GM23338 (cell line): ENCODE data around the gene ENPP1. TPM values are rescaled to one million over a fixed set of nuclear protein-coding genes. Genes with fewer than 3 reads are reported as not detected.

Experiments used
- ATAC-seq: fragments of 200-7000 bp; cut with Tn5 transposase; 3 replicates; pipeline ENCODE4 v1.9.1; 2020
- DNase-seq: peaks from one replicate; pipeline ENCODE4 v3.0.0-alpha.2; 2015; ENCODE audit warnings: low spot score
- H2AFZ ChIP-seq: fragments of 200-600 bp; sonication (generic); 2 replicates; pipeline ENCODE4 v1.8.0; 2016; ENCODE audit warnings: antibody characterized with exemption, mild to moderate bottlenecking, moderate library complexity
- H3F3A ChIP-seq: fragments of 200-600 bp; sonication (generic); replicated peaks from 2 replicates; pipeline ENCODE4 v1.8.0; 2017; ENCODE audit warnings: antibody characterized with exemption, mixed run types, low read depth
- H3K27ac ChIP-seq: fragments of 200-600 bp; sonication (generic); 2 replicates; pipeline ENCODE4 v1.6.1; 2016; ENCODE audit warnings: low read depth
- H3K27me3 ChIP-seq: fragments of 200-600 bp; sonication (generic); 2 replicates; pipeline ENCODE4 v1.8.0; 2016; ENCODE audit warnings: mild to moderate bottlenecking, mixed run types, moderate library complexity; ENCODE audit not compliant: insufficient read depth
- H3K36me3 ChIP-seq: fragments of 200-600 bp; sonication (generic); 2 replicates; pipeline ENCODE4 v1.8.0; 2016; ENCODE audit warnings: mild to moderate bottlenecking; ENCODE audit not compliant: insufficient read depth
- H3K4me1 ChIP-seq: fragments of 200-600 bp; sonication (generic); 2 replicates; pipeline ENCODE4 v1.8.0; 2016; ENCODE audit warnings: mild to moderate bottlenecking, moderate library complexity; ENCODE audit not compliant: insufficient read depth
- H3K4me2 ChIP-seq: fragments of 200-600 bp; sonication (generic); 2 replicates; pipeline ENCODE4 v1.7.1; 2017; ENCODE audit warnings: mixed run types
- H3K4me3 ChIP-seq: fragments of 200-600 bp; sonication (generic); 2 replicates; pipeline ENCODE4 v1.6.1; 2016; ENCODE audit warnings: mixed run types
- H3K79me2 ChIP-seq: fragments of 200-600 bp; sonication (generic); replicated peaks from 2 replicates; pipeline ENCODE4 v1.8.0; 2017; ENCODE audit warnings: mild to moderate bottlenecking; ENCODE audit not compliant: insufficient read depth
- H3K9me2 ChIP-seq: fragments of 200-600 bp; sonication (generic); 2 replicates; pipeline ENCODE4 v1.8.0; 2017; ENCODE audit not compliant: insufficient read depth
- H4K20me1 ChIP-seq: fragments of 200-600 bp; sonication (generic); replicated peaks from 2 replicates; pipeline ENCODE4 v1.8.0; 2017; ENCODE audit warnings: mild to moderate bottlenecking; ENCODE audit not compliant: insufficient read depth
- H3K27ac Mint-ChIP-seq: 2 replicates; pipeline ENCODE4 v1.8.0; 2020; ENCODE audit warnings: inconsistent platforms, mild to moderate bottlenecking, moderate library complexity, mixed read lengths
- H3K27me3 Mint-ChIP-seq: 3 replicates; pipeline ENCODE4 v1.8.0; 2022; ENCODE audit warnings: low read depth, mild to moderate bottlenecking, moderate library complexity, mixed read lengths, inconsistent platforms; ENCODE audit not compliant: insufficient read depth, poor library complexity
- H3K36me3 Mint-ChIP-seq: 3 replicates; pipeline ENCODE4 v1.8.0; 2021; ENCODE audit warnings: low read depth, mild to moderate bottlenecking, inconsistent platforms, moderate library complexity, mixed read lengths
- H3K4me1 Mint-ChIP-seq: 3 replicates; pipeline ENCODE4 v1.8.0; 2020; ENCODE audit warnings: mild to moderate bottlenecking, inconsistent platforms, mixed read lengths
- H3K4me3 Mint-ChIP-seq: 3 replicates; pipeline ENCODE4 v1.8.0; 2021; ENCODE audit warnings: moderate library complexity, mild to moderate bottlenecking, inconsistent platforms, mixed read lengths
- H3K9me3 Mint-ChIP-seq: 3 replicates; pipeline ENCODE4 v1.8.0; 2020; ENCODE audit warnings: moderate library complexity, mild to moderate bottlenecking, inconsistent platforms, mixed read lengths
- CREB1 ChIP-seq: fragments of 250-450 bp; sonication (Bioruptor Pico); IDR thresholded peaks from 2 replicates; pipeline ENCODE4 v1.5.0; 2020; ENCODE audit warnings: low read depth, mild to moderate bottlenecking, moderate library complexity
- EZH2phosphoT487 ChIP-seq: fragments of 200-600 bp; sonication (generic); IDR thresholded peaks from one replicate; pipeline ENCODE4 v1.8.1; 2018; ENCODE audit warnings: antibody characterized with exemption; ENCODE audit not compliant: unreplicated experiment
- JUNB ChIP-seq: IDR thresholded peaks from one replicate; pipeline ENCODE4 v1.6.1; 2016; ENCODE audit warnings: antibody characterized with exemption; ENCODE audit not compliant: unreplicated experiment
- NANOG ChIP-seq: IDR thresholded peaks from 2 replicates; pipeline ENCODE4 v1.6.1; 2016; ENCODE audit warnings: antibody characterized with exemption, borderline replicate concordance
- POLR2AphosphoS5 ChIP-seq: IDR thresholded peaks from 2 replicates; pipeline ENCODE4 v1.6.1; 2016; ENCODE audit warnings: antibody characterized with exemption, low read depth
- ZNF114 ChIP-seq: fragments of 250-450 bp; sonication (Bioruptor Pico); IDR thresholded peaks from 2 replicates; pipeline ENCODE4 v1.5.0; 2020; ENCODE audit warnings: mild to moderate bottlenecking, moderate library complexity
- polyA plus RNA-seq: library from polyadenylated mRNA; unstranded; fragments of >200 nt; fragmentation: Nextera tagmentation; extraction: Ambion mirVana; gene quantifications from 2 replicates; pipeline ENCODE4 v1.2.1, GENCODE V29; 2016
- total RNA-seq: library from RNA; depleted of rRNA; stranded (reverse); fragments of >200 nt; shearing (Covaris generic); gene quantifications from 2 replicates; pipeline ENCODE4 v1.2.3, GENCODE V29; 2014
- TF ChIP-seq, protein P1 (sequence below): fragments of 250-450 bp; sonication (Bioruptor Pico); IDR thresholded peaks from 2 replicates; pipeline ENCODE4 v1.5.0; 2020; ENCODE audit warnings: mild to moderate bottlenecking, moderate library complexity
- TF ChIP-seq, protein P2 (sequence below), 2 experiments: fragments of 200-600 bp in 1 of 2; sonication (generic) in 1 of 2; conservative IDR thresholded peaks; 2 replicates each; pipeline versions ENCODE4 v1.5.1 to v1.6.1; 2016 to 2017; ENCODE audit warnings: antibody characterized with exemption in 2 of 2, low read depth in 2 of 2, mild to moderate bottlenecking in 2 of 2, moderate library complexity in 1 of 2

ENPP1 gene
- total and polyA plus RNA-seq, 2 experiments from 2014 or later: 17.3 to 46.9 TPM

DNA sequence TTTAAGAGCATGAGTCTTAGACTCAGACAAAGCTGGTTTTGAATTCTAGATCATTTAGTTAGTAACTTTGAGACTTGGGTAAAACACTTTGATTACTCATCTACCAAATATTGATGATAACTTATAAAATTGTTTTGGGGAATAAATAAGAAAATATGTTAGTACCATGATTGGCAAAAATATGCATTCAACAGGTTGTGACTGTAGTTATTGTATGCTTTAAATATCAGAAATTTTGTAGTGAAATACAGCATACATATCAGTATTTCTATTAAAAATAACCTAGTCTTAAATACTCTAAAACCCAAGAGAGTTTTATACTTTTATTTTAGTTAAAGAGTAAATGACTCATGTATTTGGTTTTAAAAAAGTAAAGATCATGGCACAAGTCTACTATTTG, 68.7 kb downstream of the ENPP1 start:
- ATAC-seq (no peak), DNase-seq (no peak)
- H3K9me2 ChIP-seq: no peaks in the 10 kb centered on the region
- no peaks in the 10 kb centered on the region for H3K27me3 Mint-ChIP-seq
- H3K4me3 Mint-ChIP-seq: no peak overlapping the region
- no peaks in the 10 kb centered on the region for H3K4me1 ChIP-seq
- H3K27ac ChIP-seq: no peak overlapping the region
- H3K9me3 Mint-ChIP-seq: no peaks in the 10 kb centered on the region
- H3K4me3 ChIP-seq: no peak overlapping the region
- H3K27ac Mint-ChIP-seq: no peak overlapping the region
- no peaks in the 10 kb centered on the region for H3F3A ChIP-seq
- H3K27me3 ChIP-seq: no peaks in the 10 kb centered on the region
- H2AFZ ChIP-seq: no peak overlapping the region
- H3K4me2 ChIP-seq: no peak overlapping the region
- no peaks in the 10 kb centered on the region for H4K20me1 ChIP-seq
- TF ChIP-seq EZH2phosphoT487 (no peak), POLR2AphosphoS5 (no peak), CREB1 (CRISPR knock-in tag) (no peak)
- TF ChIP-seq, protein P1, sequence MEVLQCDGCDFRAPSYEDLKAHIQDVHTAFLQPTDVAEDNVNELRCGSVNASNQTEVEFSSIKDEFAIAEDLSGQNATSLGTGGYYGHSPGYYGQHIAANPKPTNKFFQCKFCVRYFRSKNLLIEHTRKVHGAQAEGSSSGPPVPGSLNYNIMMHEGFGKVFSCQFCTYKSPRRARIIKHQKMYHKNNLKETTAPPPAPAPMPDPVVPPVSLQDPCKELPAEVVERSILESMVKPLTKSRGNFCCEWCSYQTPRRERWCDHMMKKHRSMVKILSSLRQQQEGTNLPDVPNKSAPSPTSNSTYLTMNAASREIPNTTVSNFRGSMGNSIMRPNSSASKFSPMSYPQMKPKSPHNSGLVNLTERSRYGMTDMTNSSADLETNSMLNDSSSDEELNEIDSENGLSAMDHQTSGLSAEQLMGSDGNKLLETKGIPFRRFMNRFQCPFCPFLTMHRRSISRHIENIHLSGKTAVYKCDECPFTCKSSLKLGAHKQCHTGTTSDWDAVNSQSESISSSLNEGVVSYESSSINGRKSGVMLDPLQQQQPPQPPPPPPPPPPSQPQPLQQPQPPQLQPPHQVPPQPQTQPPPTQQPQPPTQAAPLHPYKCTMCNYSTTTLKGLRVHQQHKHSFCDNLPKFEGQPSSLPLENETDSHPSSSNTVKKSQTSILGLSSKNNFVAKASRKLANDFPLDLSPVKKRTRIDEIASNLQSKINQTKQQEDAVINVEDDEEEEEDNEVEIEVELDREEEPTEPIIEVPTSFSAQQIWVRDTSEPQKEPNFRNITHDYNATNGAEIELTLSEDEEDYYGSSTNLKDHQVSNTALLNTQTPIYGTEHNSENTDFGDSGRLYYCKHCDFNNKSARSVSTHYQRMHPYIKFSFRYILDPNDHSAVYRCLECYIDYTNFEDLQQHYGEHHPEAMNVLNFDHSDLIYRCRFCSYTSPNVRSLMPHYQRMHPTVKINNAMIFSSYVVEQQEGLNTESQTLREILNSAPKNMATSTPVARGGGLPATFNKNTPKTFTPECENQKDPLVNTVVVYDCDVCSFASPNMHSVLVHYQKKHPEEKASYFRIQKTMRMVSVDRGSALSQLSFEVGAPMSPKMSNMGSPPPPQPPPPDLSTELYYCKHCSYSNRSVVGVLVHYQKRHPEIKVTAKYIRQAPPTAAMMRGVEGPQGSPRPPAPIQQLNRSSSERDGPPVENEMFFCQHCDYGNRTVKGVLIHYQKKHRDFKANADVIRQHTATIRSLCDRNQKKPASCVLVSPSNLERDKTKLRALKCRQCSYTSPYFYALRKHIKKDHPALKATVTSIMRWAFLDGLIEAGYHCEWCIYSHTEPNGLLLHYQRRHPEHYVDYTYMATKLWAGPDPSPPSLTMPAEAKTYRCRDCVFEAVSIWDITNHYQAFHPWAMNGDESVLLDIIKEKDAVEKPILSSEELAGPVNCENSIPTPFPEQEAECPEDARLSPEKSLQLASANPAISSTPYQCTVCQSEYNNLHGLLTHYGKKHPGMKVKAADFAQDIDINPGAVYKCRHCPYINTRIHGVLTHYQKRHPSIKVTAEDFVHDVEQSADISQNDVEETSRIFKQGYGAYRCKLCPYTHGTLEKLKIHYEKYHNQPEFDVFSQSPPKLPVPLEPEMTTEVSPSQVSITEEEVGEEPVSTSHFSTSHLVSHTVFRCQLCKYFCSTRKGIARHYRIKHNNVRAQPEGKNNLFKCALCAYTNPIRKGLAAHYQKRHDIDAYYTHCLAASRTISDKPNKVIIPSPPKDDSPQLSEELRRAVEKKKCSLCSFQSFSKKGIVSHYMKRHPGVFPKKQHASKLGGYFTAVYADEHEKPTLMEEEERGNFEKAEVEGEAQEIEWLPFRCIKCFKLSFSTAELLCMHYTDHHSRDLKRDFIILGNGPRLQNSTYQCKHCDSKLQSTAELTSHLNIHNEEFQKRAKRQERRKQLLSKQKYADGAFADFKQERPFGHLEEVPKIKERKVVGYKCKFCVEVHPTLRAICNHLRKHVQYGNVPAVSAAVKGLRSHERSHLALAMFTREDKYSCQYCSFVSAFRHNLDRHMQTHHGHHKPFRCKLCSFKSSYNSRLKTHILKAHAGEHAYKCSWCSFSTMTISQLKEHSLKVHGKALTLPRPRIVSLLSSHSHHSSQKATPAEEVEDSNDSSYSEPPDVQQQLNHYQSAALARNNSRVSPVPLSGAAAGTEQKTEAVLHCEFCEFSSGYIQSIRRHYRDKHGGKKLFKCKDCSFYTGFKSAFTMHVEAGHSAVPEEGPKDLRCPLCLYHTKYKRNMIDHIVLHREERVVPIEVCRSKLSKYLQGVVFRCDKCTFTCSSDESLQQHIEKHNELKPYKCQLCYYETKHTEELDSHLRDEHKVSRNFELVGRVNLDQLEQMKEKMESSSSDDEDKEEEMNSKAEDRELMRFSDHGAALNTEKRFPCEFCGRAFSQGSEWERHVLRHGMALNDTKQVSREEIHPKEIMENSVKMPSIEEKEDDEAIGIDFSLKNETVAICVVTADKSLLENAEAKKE (CRISPR knock-in tag): no peak
- H3K79me2 ChIP-seq: no peaks in the 10 kb centered on the region
- H3K4me1 Mint-ChIP-seq: no peaks in the 10 kb centered on the region
- H3K36me3 Mint-ChIP-seq: peaks cover 33% of the 10 kb centered on the region
- H3K36me3 ChIP-seq: peaks cover 29% of the 10 kb centered on the region

DNA sequence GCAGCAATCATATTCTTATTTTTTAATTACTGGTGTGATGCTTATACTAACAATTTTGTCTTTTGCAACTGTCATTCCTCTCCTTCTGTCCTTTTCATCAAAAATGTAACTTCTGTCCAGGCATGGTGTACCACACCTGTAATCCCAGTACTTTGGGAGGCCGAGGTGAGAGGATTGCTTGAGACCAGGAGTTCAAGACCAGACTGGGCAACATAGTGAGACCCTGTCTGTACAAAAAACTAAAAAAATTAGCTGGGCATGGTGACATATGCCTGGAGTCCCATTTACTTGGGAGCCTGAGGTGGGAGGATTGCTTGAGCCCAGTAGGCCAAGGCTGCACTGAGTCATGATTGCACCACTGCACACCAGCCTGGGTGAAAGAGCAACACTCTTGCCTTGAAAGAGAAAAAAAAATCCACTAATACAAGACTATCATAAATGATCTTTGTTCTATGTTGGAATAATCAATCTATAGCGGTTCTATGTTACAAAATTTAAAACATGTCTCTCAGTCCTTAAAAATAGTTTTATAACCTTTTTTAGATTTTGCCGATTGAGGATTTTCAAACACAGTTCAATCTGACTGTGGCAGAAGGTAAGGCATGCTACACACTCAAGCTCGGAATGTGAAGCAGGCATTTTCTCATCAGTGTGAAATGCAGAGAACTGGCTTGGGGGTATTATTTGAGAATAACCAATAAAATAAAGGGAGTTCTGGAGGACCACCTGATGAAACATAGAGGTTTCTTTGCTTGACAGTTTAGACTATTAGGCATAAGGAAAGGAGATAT, 70.4 kb downstream of the ENPP1 start:
- H3K4me1 ChIP-seq: no peaks in the 10 kb centered on the region
- H3K4me3 ChIP-seq: no peak overlapping the region
- ATAC-seq: no peak
- DNase-seq: no peak
- Mint-ChIP-seq H3K4me3 (no peak overlapping the region), H3K4me1 (no peaks in the 10 kb centered on the region), H3K27ac (no peak overlapping the region), H3K9me3 (no peaks in the 10 kb centered on the region), H3K36me3 (peaks cover 33% of the 10 kb centered on the region), H3K27me3 (no peaks in the 10 kb centered on the region)
- H3K9me2 ChIP-seq: no peaks in the 10 kb centered on the region
- H3K27ac ChIP-seq: no peak overlapping the region
- no peaks in the 10 kb centered on the region for H3F3A ChIP-seq
- no peak overlapping the region for H2AFZ ChIP-seq
- no peaks in the 10 kb centered on the region for H4K20me1 ChIP-seq
- H3K4me2 ChIP-seq: no peak overlapping the region
- H3K27me3 ChIP-seq: no peaks in the 10 kb centered on the region
- H3K79me2 ChIP-seq: no peaks in the 10 kb centered on the region
- H3K36me3 ChIP-seq: peaks cover 29% of the 10 kb centered on the region
- TF ChIP-seq JUNB (no peak), EZH2phosphoT487 (no peak), NANOG (no peak), CREB1 (CRISPR knock-in tag) (no peak), ZNF114 (no peak), POLR2AphosphoS5 (no peak)
- TF ChIP-seq, protein P2, sequence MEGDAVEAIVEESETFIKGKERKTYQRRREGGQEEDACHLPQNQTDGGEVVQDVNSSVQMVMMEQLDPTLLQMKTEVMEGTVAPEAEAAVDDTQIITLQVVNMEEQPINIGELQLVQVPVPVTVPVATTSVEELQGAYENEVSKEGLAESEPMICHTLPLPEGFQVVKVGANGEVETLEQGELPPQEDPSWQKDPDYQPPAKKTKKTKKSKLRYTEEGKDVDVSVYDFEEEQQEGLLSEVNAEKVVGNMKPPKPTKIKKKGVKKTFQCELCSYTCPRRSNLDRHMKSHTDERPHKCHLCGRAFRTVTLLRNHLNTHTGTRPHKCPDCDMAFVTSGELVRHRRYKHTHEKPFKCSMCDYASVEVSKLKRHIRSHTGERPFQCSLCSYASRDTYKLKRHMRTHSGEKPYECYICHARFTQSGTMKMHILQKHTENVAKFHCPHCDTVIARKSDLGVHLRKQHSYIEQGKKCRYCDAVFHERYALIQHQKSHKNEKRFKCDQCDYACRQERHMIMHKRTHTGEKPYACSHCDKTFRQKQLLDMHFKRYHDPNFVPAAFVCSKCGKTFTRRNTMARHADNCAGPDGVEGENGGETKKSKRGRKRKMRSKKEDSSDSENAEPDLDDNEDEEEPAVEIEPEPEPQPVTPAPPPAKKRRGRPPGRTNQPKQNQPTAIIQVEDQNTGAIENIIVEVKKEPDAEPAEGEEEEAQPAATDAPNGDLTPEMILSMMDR (conservative IDR thresholded peaks at IDR 0.05; ENCODE audit: low read depth in 2 of 2): no peak
